ENCODE data around the gene DALRD3. TPM values are rescaled to one million over a fixed set of nuclear protein-coding genes. Genes with fewer than 3 reads are reported as not detected.
A peak's percentile ranks its signal among the peaks of the same experiment; 100 is the strongest.

Gene DALRD3
- total and polyA plus RNA-seq, 8 donors: 2.3 to 74.1 (median 38.2) TPM

GRCh38 chr3:48997714-48998637 is 20.4 kb downstream of the DALRD3 start:
- peak overlapping the region in 1 of 5 donors; percentile 4 for H3K27ac ChIP-seq
- H3K27me3 ChIP-seq: no peaks in the 10 kb centered on the region
- peak in 1 of 2 donors; percentile 73 for DNase-seq
- H3K4me1 ChIP-seq: peaks cover 0 to 51% (median 27%) of the 10 kb centered on the region in 4 donors
- peaks cover 0 to 57% (median 39%) of the 10 kb centered on the region in 4 donors for H3K36me3 ChIP-seq
- TF ChIP-seq POLR2AphosphoS5 (IDR thresholded peaks at IDR 0.05) (no peak), POLR2A (IDR thresholded peaks at IDR 0.05) (no peak), CTCF (IDR thresholded peaks at IDR 0.05) (no peak), EP300 (IDR thresholded peaks at IDR 0.05) (no peak)
- no peak overlapping the region for H3K4me3 ChIP-seq
- H3K9me3 ChIP-seq: no peaks in the 10 kb centered on the region
- 41 to 63% (median 58%) methylated on average over 13 to 20 of the region's 20 CpGs for WGBS, 5 donors
- intact Hi-C loops (cut with DNase I; ENCODE audit: low total_unique reads): no loop called here

GRCh38 chr3:48997102-48997635 is 21.2 kb downstream of the DALRD3 start:
- intact Hi-C loops (cut with DNase I; ENCODE audit: low total_unique reads): no loop called here
- TF ChIP-seq POLR2AphosphoS5 (IDR thresholded peaks at IDR 0.05) (no peak), POLR2A (IDR thresholded peaks at IDR 0.05) (no peak)
- H3K4me1 ChIP-seq: peaks cover 2 to 59% (median 30%) of the 10 kb centered on the region in 4 donors
- no peak for DNase-seq
- 78 to 87% (median 81%) methylated on average over 4 to 8 of the region's 8 CpGs for WGBS, 5 donors
- peak overlapping the region in 1 of 5 donors; percentile 4 for H3K27ac ChIP-seq
- H3K4me3 ChIP-seq: no peak overlapping the region
- H3K27me3 ChIP-seq: no peaks in the 10 kb centered on the region
- peaks cover 0 to 61% (median 38%) of the 10 kb centered on the region in 4 donors for H3K36me3 ChIP-seq
- no peaks in the 10 kb centered on the region for H3K9me3 ChIP-seq

- Histone ChIP-seq H3K36me3 (peaks cover 0 to 56% (median 35%) of the 10 kb centered on the region in 4 donors), H3K27me3 (no peaks in the 10 kb centered on the region), H3K27ac (no peak overlapping the region), H3K4me1 (peaks cover 7 to 64% (median 36%) of the 10 kb centered on the region in 4 donors), H3K9me3 (no peaks in the 10 kb centered on the region), H3K4me3 (no peak overlapping the region)
- no peak for DNase-seq
- intact Hi-C loops (cut with DNase I; ENCODE audit: low total_unique reads): no loop called here
- TF ChIP-seq POLR2AphosphoS5 (IDR thresholded peaks at IDR 0.05): no peak
- no peak for TF ChIP-seq CTCF (IDR thresholded peaks at IDR 0.05)
- no peak for TF ChIP-seq POLR2A (IDR thresholded peaks at IDR 0.05)
- TF ChIP-seq EP300 (IDR thresholded peaks at IDR 0.05): no peak
- whole genome bisulfite sequencing, 5 donors: 92 to 98% (median 96%) methylated on average over 8 of the region's 8 CpGs
Measured at GRCh38 chr3:48996640-48997039, 21.7 kb downstream of the DALRD3 start.

GRCh38 chr3:48993834-48994233 is 24.5 kb downstream of the DALRD3 start:
- Histone ChIP-seq H3K9me3 (no peaks in the 10 kb centered on the region), H3K4me1 (peaks cover 23 to 57% (median 43%) of the 10 kb centered on the region in 4 donors), H3K4me3 (no peak overlapping the region), H3K27me3 (no peaks in the 10 kb centered on the region), H3K27ac (no peak overlapping the region), H3K36me3 (peaks cover 0 to 53% (median 34%) of the 10 kb centered on the region in 4 donors)
- no peak for DNase-seq
- intact Hi-C loops (cut with DNase I; ENCODE audit: low total_unique reads): no loop called here
- TF ChIP-seq CTCF (IDR thresholded peaks at IDR 0.05): no peak
- TF ChIP-seq EP300 (IDR thresholded peaks at IDR 0.05): no peak
- TF ChIP-seq POLR2AphosphoS5 (IDR thresholded peaks at IDR 0.05): no peak
- TF ChIP-seq POLR2A (IDR thresholded peaks at IDR 0.05): no peak

Measured in stomach (tissue), 9 donors.